NCI-H2081 (cell line): ENCODE results near the gene MTFR1L.
A peak's percentile ranks its signal among the peaks of the same experiment; 100 is the strongest.
"Not testable (repeated sequence)": the region's sequence is repeated elsewhere in the genome, so short reads cannot be mapped to it uniquely, and the experiment has no call there.

Experiments
- DNase-seq, 2 experiments: peaks; one replicate each; lab custom pipeline; 2025; lab: John Stamatoyannopoulos, UW

The MTFR1L gene

GRCh38 chr1:25825605-25826004, 5.9 kb downstream of the MTFR1L start:
- DNase-seq, result no peak

- no peak for DNase-seq
Measured at GRCh38 chr1:25826571-25826970, 6.8 kb downstream of the MTFR1L start.

- no peak for DNase-seq
Measured at GRCh38 chr1:25828491-25828890, 8.7 kb downstream of the MTFR1L start.

GRCh38 chr1:25829046-25829445, 9.3 kb downstream of the MTFR1L start:
- DNase-seq, result no peak

- DNase-seq, result no peak
Measured at GRCh38 chr1:25831569-25832196, 11.9 kb downstream of the MTFR1L start.

- no peak for DNase-seq
Measured at GRCh38 chr1:25832336-25833037, 12.7 kb downstream of the MTFR1L start.

GRCh38 chr1:25833158-25833557, 13.4 kb downstream of the MTFR1L start:
- no peak for DNase-seq

- DNase-seq, result no peak
Measured at GRCh38 chr1:25834894-25835293, 15.1 kb downstream of the MTFR1L start.

GRCh38 chr1:25836695-25837094, 16.9 kb downstream of the MTFR1L start:
- DNase-seq, result no peak

- DNase-seq, result no peak
Measured at GRCh38 chr1:25837262-25837875, 17.6 kb downstream of the MTFR1L start.

GRCh38 chr1:25839808-25840207, 20.1 kb downstream of the MTFR1L start:
- DNase-seq, result not testable (repeated sequence)

GRCh38 chr1:25843483-25843882, 23.7 kb downstream of the MTFR1L start:
- no peak for DNase-seq

GRCh38 chr1:25844536-25845337, 25.0 kb downstream of the MTFR1L start:
- DNase-seq, result no peak

- no peak for DNase-seq
Measured at GRCh38 chr1:25845664-25846063, 25.9 kb downstream of the MTFR1L start.

GRCh38 chr1:25847929-25848328, 28.2 kb downstream of the MTFR1L start:
- DNase-seq, result no peak

- DNase-seq, result no peak
Measured at GRCh38 chr1:25848531-25848930, 28.8 kb downstream of the MTFR1L start.

GRCh38 chr1:25854554-25854953, 34.8 kb downstream of the MTFR1L start:
- no peak for DNase-seq

- DNase-seq, result no peak
Measured at GRCh38 chr1:25856856-25857255, 37.1 kb downstream of the MTFR1L start.

GRCh38 chr1:25858494-25858893, 38.7 kb downstream of the MTFR1L start:
- no peak for DNase-seq

GRCh38 chr1:25858906-25859789, 39.4 kb downstream of the MTFR1L start, which contains the start of gene AUNIP:
Gene AUNIP, minus strand, starts transcription at chr1:25859457. Its CDS starts 100 bp downstream, at chr1:25859357.
- peak; percentile 70 to 83 for DNase-seq
